Daoy (cell line): ENCODE data around the gene CCDC184. TPM values are rescaled to one million over a fixed set of nuclear protein-coding genes. Genes with fewer than 3 reads are reported as not detected.

ENCODE experiments used
- DNase-seq: peaks from one replicate; pipeline ENCODE4 v3.0.0-alpha.2; 2015; ENCODE audit warnings: low read depth
- total RNA-seq: library from RNA; depleted of rRNA; stranded (reverse); fragments of >200 nt; shearing (Covaris generic); gene quantifications from 2 replicates; pipeline ENCODE4 v1.2.3, GENCODE V29; 2014

Gene CCDC184
- total RNA-seq, 1 experiment from 2014 or later, result 0.40 TPM

DNA sequence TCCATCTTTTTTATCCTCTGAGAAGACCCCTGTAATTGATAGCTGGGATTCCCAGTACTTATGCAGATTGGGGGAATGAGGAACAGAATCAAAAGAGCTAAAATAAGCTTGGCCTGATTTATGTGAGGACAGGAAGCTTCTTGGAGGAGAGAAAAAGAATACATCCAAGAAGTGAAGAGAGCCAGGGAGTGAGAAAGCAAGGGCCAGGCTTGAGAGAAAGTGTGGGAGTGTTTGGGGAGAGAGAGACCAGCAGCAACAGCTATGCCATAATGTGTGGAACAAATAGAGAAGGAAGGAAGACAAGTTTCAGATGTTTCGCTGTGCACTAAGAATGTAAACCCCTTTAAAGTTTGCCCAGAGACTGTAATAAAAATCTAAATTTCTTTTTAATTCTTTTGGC, 4.0 kb upstream of the CCDC184 start:
- no peak for DNase-seq

GRCh38 chr12:48180424-48180823, 3.0 kb upstream of the CCDC184 start:
- no peak for DNase-seq

- no peak for DNase-seq
These were observed 2.5 kb upstream of the CCDC184 start for GRCh38 chr12:48180857-48181495.

- no peak for DNase-seq
These were observed 813 bp upstream of the CCDC184 start for GRCh38 chr12:48182631-48183030.

DNA sequence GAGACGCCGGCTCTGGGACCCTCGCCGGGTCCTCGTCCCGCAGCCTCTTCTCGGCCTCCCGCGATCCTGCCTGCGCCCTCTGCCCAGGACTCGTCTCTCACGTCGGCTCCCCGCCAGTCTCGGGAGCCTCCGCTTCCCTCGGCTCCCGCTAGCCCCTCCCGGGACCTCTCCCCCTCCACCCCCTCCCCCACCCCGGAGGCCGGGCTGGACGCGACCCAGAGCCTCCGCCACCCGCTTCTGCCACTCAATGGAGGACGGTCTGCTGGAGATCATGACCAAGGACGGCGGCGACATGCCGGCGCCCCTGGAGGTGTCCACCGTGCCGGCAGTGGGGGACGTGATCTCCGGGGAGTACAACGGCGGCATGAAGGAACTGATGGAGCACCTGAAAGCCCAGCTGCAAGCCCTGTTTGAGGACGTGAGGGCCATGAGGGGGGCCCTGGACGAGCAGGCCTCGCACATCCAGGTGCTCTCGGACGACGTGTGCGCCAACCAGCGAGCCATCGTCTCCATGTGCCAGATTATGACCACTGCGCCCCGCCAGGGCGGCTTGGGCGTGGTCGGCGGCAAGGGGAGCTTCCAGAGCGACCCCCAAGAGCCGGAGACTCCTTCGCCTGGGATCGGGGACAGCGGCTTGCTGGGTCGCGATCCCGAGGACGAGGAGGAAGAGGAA, 568 bp downstream of the CCDC184 start:
- DNase-seq, result peak; percentile 11

DNA sequence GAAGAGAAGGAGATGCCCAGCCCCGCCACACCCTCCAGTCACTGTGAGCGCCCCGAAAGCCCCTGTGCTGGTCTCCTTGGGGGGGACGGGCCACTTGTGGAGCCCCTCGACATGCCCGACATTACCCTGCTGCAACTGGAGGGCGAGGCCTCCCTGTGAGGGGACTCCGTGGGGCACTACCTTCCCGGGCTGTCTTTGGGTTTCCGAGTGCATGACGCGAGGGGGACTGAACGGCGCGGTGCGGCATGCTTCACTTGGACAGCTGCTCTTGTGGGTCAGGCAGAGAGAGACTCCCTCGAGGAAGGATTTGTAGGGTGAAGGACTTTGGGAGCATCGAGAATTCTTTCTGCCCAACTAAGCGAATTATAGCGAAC, 1.1 kb downstream of the CCDC184 start:
- DNase-seq, result no peak

DNA sequence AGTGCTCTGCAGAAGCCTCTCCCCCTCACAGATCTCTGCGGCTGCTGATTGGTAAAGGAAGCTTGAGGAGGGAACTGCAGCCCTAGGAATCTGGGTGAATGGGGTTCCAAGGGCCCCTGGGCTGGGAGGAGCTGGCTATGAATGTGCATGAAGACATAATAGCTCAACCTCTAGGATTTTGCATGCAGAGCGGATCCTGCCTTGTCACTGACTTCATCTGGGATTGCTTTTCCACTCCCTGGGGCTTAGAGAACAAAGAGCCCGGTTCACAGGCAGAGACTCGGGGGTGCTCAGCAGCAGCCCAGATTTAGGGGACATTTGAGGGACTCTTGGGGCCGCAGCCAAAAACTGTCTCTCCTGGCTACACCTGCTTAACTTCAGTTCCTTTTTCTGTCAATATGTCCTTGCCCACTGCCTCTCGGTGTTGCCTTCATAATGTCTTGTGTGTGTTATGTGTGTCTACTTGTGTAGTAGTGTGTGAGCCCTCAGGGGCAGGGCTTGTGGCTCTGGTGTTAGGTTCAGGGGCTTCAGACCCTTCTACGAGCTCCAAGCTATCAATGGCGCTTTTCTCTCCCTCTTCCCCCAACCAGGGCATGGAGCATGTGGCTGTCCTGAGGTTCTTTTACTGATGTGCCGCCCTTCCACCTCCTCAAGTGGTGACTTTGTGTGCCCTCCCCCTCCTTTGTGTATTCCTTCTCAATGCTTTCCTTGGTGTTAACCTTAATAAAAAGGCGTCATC, 1.9 kb downstream of the CCDC184 start:
- peak; percentile 30 for DNase-seq

GRCh38 chr12:48187916-48188695, 4.7 kb downstream of the CCDC184 start:
- DNase-seq, result no peak

DNA sequence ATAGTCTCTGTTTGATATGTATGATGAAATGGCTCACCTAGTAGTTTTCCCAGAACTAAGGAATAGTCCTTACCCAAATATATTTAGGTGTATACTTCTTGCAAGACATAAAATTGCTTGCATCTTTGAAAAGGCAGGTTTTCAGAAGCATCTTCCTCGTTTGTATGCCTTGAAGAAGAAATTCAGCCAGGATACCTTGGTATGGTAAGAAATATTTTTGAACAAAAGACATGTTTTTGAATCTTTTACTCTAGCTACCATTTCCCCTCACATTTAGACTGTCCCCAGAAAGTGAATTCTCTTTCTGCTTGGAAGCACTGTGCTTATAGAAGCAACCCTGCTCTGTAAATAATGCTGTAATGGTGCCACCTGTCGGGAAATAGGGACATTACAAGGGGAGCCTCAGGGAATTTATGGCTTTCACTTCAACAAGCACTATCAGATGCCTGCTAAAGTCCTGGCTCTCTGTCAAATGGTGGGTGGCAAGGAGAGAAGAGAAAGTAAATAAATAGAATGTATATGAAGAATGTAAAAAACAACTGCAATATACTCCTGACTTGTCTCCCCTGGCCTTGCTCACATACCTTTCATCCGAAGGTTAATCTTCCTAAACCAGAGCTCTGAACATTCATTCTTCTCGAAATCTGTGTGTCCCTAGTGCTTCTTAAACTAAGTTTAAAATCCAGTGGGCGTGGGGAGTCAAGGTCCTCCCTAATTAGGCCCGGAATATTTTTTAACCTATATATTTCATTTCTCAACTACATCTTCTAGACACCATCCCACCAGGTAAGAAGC, 6.1 kb downstream of the CCDC184 start:
- DNase-seq, result peak; percentile 65

DNA sequence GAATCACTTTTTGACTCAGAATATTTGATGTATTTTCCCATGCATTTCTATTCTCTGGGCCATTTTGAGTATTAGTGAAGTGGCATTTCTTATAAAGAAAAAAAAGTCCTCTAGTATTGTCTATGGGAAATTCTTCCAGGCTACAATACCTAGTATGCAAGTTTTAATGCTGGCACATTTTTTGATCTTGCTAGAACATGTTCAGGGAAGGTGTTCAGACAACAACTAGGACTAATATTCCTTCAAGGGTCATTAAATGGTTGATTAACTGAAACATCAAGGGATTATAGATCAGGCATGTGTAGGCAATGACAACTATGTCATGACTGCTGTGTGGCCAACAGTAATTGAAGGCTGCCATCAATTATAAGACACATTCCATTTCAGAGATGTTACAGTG, 7.7 kb downstream of the CCDC184 start:
- DNase-seq, result no peak

DNA sequence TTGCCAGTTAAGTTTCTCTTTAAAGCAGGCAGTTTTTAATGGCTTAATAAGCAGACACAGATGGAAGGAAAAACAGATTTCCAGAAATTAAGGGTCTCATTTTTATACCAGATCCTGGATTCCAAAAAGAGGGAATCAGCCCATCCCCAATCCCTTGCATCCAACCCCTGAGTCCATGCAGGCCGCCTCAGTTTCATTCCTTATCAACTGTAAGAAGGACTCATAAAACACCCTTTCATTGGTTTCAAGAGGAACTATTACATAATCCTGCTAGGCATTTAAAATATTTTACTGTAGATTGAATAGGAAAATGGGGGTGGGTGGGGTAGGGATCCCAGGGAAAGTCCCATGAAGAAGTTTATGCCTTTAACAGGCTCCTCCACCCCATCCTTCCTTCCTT, 9.4 kb downstream of the CCDC184 start:
- no peak for DNase-seq

DNA sequence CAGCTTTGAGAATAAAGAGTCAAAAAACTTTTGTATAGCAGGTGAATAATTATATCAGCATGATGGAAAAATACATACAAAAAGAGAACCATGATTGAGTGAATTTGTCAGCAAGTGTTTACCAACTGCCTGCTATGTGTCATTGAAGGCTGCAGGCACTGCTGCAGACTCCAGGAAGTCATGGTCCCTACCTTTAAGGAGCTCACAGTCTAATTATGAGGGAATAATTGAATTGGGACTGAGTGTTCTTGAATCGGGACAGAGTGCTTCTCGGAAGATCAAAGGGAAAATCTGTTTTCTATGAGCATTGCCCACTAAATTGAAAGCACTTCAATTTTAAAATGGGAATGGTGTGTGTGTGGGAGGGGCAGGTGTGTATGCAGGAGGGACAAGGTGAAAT, 10.2 kb downstream of the CCDC184 start:
- no peak for DNase-seq

DNA sequence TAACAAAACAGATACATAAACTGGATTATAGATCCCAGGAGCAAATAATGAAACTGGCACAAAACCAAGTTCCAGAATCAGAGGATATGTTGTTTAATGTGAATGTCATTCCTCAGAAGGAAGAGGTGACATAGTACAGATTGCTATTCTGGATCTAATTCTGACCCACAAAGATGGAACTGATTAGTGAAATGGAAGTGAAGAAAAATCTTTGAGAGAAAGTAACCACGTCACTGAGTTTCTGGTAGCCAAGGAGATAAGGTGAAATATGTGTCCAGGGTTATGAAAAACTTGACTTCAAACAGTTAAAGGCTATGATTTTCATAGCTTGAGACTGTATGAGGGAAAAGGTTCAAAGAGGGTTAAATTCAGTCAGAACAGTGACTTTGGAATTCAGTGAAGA, 11.4 kb downstream of the CCDC184 start:
- DNase-seq, result no peak

- peak; percentile 26 for DNase-seq
These were observed 14.1 kb downstream of the CCDC184 start for GRCh38 chr12:48197549-48197970.

GRCh38 chr12:48197971-48198671, 14.7 kb downstream of the CCDC184 start:
- DNase-seq, result peak; percentile 92

GRCh38 chr12:48198672-48198971, 15.2 kb downstream of the CCDC184 start:
- no peak for DNase-seq

DNA sequence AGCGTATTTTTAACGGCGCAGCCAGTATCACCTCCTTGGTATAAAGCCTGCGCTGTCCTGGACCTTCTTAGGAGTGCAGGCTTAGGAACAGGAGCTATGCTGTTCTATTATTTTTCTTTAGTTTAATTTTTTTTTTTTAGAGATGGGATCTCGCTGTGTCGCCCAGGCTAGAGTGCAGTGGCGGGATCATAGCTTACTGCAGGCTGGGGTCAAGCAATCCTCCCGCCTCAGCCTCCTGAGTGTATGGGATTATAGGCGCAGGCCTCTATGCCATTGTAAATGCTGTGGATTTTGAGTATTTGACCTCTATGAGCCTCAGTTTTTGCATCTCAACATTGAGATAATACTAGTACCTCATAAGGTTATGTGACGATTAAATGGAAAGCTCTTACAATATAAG, 15.5 kb downstream of the CCDC184 start:
- DNase-seq, result no peak

- no peak for DNase-seq
These were observed 16.4 kb downstream of the CCDC184 start for GRCh38 chr12:48199774-48200221.

DNA sequence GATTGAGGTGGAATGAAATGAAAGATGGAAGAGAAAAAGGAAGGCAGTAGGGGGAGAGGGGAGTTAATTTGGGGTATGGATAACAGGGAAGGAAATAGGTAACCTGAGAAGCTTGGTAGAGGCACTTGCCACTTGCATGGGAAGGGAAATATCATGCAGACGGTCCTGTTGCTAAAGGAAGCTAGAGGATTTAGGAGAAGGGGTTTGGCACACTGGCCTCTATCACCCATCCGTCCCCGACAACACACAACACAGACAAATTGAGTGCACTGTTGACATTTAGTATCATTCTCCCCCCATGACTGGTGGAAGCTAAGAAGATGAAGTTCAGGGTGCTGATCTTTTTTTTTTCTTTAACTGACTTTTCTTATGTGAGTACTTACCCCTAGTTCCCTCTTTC, 17.6 kb downstream of the CCDC184 start:
- DNase-seq, result no peak

- DNase-seq, result no peak
These were observed 18.1 kb downstream of the CCDC184 start for GRCh38 chr12:48201516-48201915.

DNA sequence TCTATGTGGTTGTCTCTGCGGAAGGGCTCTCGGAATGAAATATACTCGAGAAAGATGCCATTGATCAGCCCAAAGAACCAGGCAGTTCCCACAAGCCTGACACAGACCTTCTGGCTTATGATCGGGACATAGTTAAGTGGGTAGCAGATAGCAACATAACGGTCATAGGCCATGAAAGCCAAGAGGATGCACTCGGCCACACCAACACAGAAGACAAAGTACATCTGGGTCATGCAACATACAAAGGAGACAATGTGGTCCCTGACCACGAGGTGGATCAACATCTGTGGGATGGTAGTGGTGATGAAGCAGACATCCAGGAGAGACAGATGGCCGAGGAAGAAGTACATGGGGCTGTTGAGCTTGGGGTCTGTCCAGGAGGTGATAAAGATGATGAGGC, 19.3 kb downstream of the CCDC184 start:
- DNase-seq, result no peak
